EL (cell line): ENCODE data around the gene TXNRD1.
"Not testable (repeated sequence)": the region's sequence is repeated elsewhere in the genome, so short reads cannot be mapped to it uniquely, and the experiment has no call there.

Experiments
- DNase-seq: peaks from one replicate; pipeline ENCODE4 v3.0.0-alpha.2; 2016

The TXNRD1 gene

GRCh38 chr12:104197264-104197663, 18.3 kb upstream of the TXNRD1 start:
- no peak for DNase-seq

GRCh38 chr12:104199964-104200363, 15.6 kb upstream of the TXNRD1 start:
- DNase-seq = no peak

GRCh38 chr12:104201238-104202001, 14.2 kb upstream of the TXNRD1 start:
- peak; percentile 69 for DNase-seq

GRCh38 chr12:104204690-104205480, 10.7 kb upstream of the TXNRD1 start:
- DNase-seq = no peak

- DNase-seq = no peak
Measured at GRCh38 chr12:104207416-104208205, 8.0 kb upstream of the TXNRD1 start.

GRCh38 chr12:104212516-104212915, 3.1 kb upstream of the TXNRD1 start:
- no peak for DNase-seq

GRCh38 chr12:104213952-104214351, 1.6 kb upstream of the TXNRD1 start:
- DNase-seq = peak; percentile 89

GRCh38 chr12:104216521-104216924, 944 bp downstream of the TXNRD1 start:
- no peak for DNase-seq

- not testable (repeated sequence) for DNase-seq
Measured at GRCh38 chr12:104218506-104218905, 2.9 kb downstream of the TXNRD1 start.

- peak; percentile 72 for DNase-seq
Measured at GRCh38 chr12:104218935-104219334, 3.4 kb downstream of the TXNRD1 start.

GRCh38 chr12:104219361-104219892, 3.8 kb downstream of the TXNRD1 start:
- peak; percentile 98 for DNase-seq

- DNase-seq = peak; percentile 95
Measured at GRCh38 chr12:104219908-104220404, 4.4 kb downstream of the TXNRD1 start.

- DNase-seq = no peak
Measured at GRCh38 chr12:104220931-104221330, 5.4 kb downstream of the TXNRD1 start.

- DNase-seq = no peak
Measured at GRCh38 chr12:104222976-104223375, 7.4 kb downstream of the TXNRD1 start.

GRCh38 chr12:104223712-104224111, 8.1 kb downstream of the TXNRD1 start:
- no peak for DNase-seq

- peak; percentile 68 for DNase-seq
Measured at GRCh38 chr12:104226672-104227071, 11.1 kb downstream of the TXNRD1 start.

GRCh38 chr12:104230304-104231095, 14.9 kb downstream of the TXNRD1 start:
- no peak for DNase-seq

- no peak for DNase-seq
Measured at GRCh38 chr12:104232609-104233280, 17.2 kb downstream of the TXNRD1 start.

GRCh38 chr12:104234926-104235499, 19.4 kb downstream of the TXNRD1 start:
- DNase-seq = no peak

GRCh38 chr12:104237930-104238329, 22.4 kb downstream of the TXNRD1 start:
- no peak for DNase-seq
